Osteoblast (primary cell): ENCODE results near the gene C3orf85. TPM values are rescaled to one million over a fixed set of nuclear protein-coding genes. Genes with fewer than 3 reads are reported as not detected.

Experiments used
- DNase-seq: peaks from one replicate; pipeline ENCODE4 v3.0.0; 2011; ENCODE audit warnings: low spot score, mixed read lengths; ENCODE audit not compliant: insufficient read length; ENCODE audit errors: missing footprints
- H2AFZ ChIP-seq: 2 replicates; pipeline ENCODE4 v1.6.0; 2011; ENCODE audit warnings: mild to moderate bottlenecking, low read length
- H3K27ac ChIP-seq: 2 replicates; pipeline ENCODE4 v1.5.1; 2011; ENCODE audit warnings: mild to moderate bottlenecking, low read depth, low read length, moderate library complexity
- H3K27me3 ChIP-seq: 2 replicates; pipeline ENCODE4 v1.6.0; 2012; ENCODE audit warnings: mild to moderate bottlenecking, control low read depth, inconsistent platforms, low read length, moderate library complexity; ENCODE audit not compliant: insufficient read depth
- H3K36me3 ChIP-seq: 2 replicates; pipeline ENCODE4 v1.5.1; 2011; ENCODE audit warnings: mild to moderate bottlenecking, low read length, control low read depth, moderate library complexity; ENCODE audit not compliant: insufficient read depth
- H3K4me1 ChIP-seq: 2 replicates; pipeline ENCODE4 v1.5.1; 2011; ENCODE audit warnings: mild to moderate bottlenecking, low read length, control low read depth, moderate library complexity; ENCODE audit not compliant: insufficient read depth
- H3K4me2 ChIP-seq: 2 replicates; pipeline ENCODE4 v1.6.0; 2011; ENCODE audit warnings: mild to moderate bottlenecking, low read length; ENCODE audit not compliant: insufficient read depth
- H3K4me3 ChIP-seq: fragments of 200-600 bp; sonication (generic); 3 replicates; pipeline ENCODE4 v1.5.1; 2012; ENCODE audit warnings: mild to moderate bottlenecking, low read length, inconsistent platforms; ENCODE audit not compliant: insufficient read depth
- H3K79me2 ChIP-seq: 2 replicates; pipeline ENCODE4 v1.6.0; 2012; ENCODE audit warnings: mild to moderate bottlenecking, low read length, control low read depth, inconsistent platforms; ENCODE audit not compliant: insufficient read depth
- H3K9me3 ChIP-seq: 2 replicates; pipeline ENCODE4 v1.5.1; 2011; ENCODE audit warnings: low read depth, low read length, control low read depth
- H4K20me1 ChIP-seq: 2 replicates; pipeline ENCODE4 v1.6.0; 2012; ENCODE audit warnings: mild to moderate bottlenecking, low read length, control low read depth; ENCODE audit not compliant: insufficient read depth
- CTCF ChIP-seq: IDR thresholded peaks from 2 replicates; pipeline ENCODE4 v1.5.1; 2011; ENCODE audit warnings: mild to moderate bottlenecking, low read depth, low read length, moderate library complexity; ENCODE audit errors: extremely low read depth
- total RNA-seq: library from RNA; depleted of rRNA; stranded (reverse); fragments of >200 nt; gene quantifications from 2 replicates; pipeline ENCODE4 v1.2.3, GENCODE V29; 2012

The C3orf85 gene
- total RNA-seq, 1 donor = not detected

GRCh38 chr3:109171479-109171878, 35.0 kb downstream of the C3orf85 start:
- no peaks in the 10 kb centered on the region for H3K9me3 ChIP-seq
- H3K4me3 ChIP-seq = no peak overlapping the region
- TF ChIP-seq CTCF = no peak
- H3K27me3 ChIP-seq = no peaks in the 10 kb centered on the region
- no peak for DNase-seq
- no peaks in the 10 kb centered on the region for H3K4me1 ChIP-seq
- H3K79me2 ChIP-seq = no peaks in the 10 kb centered on the region
- no peak overlapping the region for H2AFZ ChIP-seq
- H4K20me1 ChIP-seq = no peaks in the 10 kb centered on the region
- no peak overlapping the region for H3K4me2 ChIP-seq
- no peaks in the 10 kb centered on the region for H3K36me3 ChIP-seq
- no peak overlapping the region for H3K27ac ChIP-seq

GRCh38 chr3:109175411-109175810, 38.9 kb downstream of the C3orf85 start:
- H3K4me1 ChIP-seq = no peaks in the 10 kb centered on the region
- no peaks in the 10 kb centered on the region for H4K20me1 ChIP-seq
- no peak for TF ChIP-seq CTCF
- H3K4me3 ChIP-seq = no peak overlapping the region
- H3K27me3 ChIP-seq = no peaks in the 10 kb centered on the region
- no peak overlapping the region for H3K4me2 ChIP-seq
- no peaks in the 10 kb centered on the region for H3K79me2 ChIP-seq
- H3K36me3 ChIP-seq = no peaks in the 10 kb centered on the region
- H3K27ac ChIP-seq = no peak overlapping the region
- H3K9me3 ChIP-seq = no peaks in the 10 kb centered on the region
- no peak overlapping the region for H2AFZ ChIP-seq
- DNase-seq = no peak

- Histone ChIP-seq H3K9me3 (no peaks in the 10 kb centered on the region), H2AFZ (no peak overlapping the region), H4K20me1 (no peaks in the 10 kb centered on the region), H3K4me2 (no peak overlapping the region), H3K36me3 (no peaks in the 10 kb centered on the region), H3K27me3 (no peaks in the 10 kb centered on the region), H3K4me3 (no peak overlapping the region), H3K4me1 (no peaks in the 10 kb centered on the region), H3K79me2 (no peaks in the 10 kb centered on the region), H3K27ac (no peak overlapping the region)
- DNase-seq = no peak
- TF ChIP-seq CTCF = no peak
Observed at GRCh38 chr3:109176726-109177125, 40.2 kb downstream of the C3orf85 start.

GRCh38 chr3:109177908-109178307, 41.4 kb downstream of the C3orf85 start:
- H3K27ac ChIP-seq = no peak overlapping the region
- H3K36me3 ChIP-seq = no peaks in the 10 kb centered on the region
- H4K20me1 ChIP-seq = no peaks in the 10 kb centered on the region
- no peak for DNase-seq
- no peak overlapping the region for H2AFZ ChIP-seq
- TF ChIP-seq CTCF = no peak
- no peak overlapping the region for H3K4me2 ChIP-seq
- no peaks in the 10 kb centered on the region for H3K79me2 ChIP-seq
- no peaks in the 10 kb centered on the region for H3K4me1 ChIP-seq
- no peaks in the 10 kb centered on the region for H3K27me3 ChIP-seq
- no peak overlapping the region for H3K4me3 ChIP-seq
- H3K9me3 ChIP-seq = no peaks in the 10 kb centered on the region
